HG02798 (cell line): ENCODE data around the gene CDK5RAP1.

ENCODE experiments used
- ATAC-seq: cut with Tn5 transposase; IDR thresholded peaks from one replicate; pipeline ENCODE4 v1.9.1; 2021; ENCODE audit warnings: mild to moderate bottlenecking; ENCODE audit not compliant: unreplicated experiment, poor library complexity

Gene CDK5RAP1

DNA sequence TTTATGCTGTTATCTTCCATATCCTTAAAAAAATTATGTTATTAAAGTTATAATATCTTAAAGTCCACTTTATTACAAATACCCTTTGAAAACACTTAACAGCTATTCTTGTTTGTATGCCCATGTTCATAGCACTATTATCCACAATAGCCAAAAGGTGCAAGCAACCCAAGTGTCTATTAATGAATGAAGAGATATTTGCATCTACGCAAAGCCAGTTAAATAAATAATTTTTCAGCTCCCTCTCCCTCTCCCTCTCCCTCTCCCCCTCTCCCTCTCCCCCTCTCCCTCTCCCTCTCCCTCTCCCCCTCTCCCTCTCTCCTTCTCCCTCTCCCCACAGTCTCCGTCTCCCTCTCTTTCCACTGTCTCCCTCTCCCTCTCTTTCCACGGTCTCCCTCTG is 13.1 kb downstream of the CDK5RAP1 start:
- ATAC-seq: no peak

DNA sequence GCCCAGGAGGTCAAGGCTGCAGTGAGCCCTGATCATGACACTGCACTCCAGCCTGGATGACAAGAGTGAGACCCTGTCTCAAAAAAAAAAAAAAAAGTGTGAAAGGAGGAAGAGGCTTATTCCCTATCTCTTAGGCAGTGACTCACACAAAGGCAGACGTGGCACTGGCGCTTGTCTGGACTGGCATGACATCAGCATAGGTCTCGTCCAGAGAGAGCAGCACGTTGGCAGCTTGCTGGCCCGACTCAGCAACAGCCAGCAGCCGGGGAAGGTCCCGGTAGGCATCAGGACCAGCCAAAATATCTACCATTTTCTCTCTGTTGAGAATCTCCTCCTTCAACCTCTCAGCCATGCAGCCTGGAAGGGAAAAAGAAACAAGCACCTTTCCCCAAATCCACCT is 14.1 kb downstream of the CDK5RAP1 start:
- no peak for ATAC-seq

DNA sequence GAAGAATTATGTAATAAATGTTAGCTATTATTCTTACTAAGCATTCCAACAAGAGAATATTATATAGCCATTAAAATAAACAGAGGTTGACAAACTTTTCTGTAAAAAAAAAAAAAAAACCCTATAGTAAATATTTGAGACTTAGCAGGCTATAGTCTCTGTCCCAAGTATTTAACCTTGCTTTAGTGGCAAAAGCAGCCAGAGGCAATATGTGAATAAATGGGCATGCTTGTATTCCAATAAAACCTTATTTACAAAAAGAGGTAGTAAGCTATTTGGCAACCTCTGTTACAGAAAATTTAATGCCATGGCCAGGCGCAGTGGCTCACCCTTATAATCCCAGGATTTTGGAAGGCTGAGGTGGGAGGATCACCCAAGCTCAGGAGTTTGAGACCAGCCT is 14.6 kb downstream of the CDK5RAP1 start:
- no peak for ATAC-seq

DNA sequence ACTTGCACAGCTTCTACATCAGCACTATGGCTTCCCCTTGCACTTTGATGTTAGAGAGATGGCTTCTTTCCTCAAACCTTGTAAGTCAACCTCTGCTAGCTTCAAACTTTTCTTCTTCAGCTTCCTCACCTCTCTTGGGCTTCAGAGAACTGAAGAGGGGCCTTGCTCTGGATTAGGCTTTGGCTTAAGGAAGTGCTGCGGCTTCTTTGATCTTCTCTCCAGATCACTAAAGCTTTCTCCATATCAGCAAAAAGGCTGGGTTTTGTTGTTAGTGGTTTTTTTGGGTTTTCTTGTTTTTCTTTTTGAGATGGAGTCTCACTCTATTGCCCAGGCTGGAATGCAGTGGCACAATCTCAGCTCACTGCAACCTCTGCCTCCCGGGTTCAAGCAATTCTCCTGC is 24.0 kb downstream of the CDK5RAP1 start:
- no peak for ATAC-seq

DNA sequence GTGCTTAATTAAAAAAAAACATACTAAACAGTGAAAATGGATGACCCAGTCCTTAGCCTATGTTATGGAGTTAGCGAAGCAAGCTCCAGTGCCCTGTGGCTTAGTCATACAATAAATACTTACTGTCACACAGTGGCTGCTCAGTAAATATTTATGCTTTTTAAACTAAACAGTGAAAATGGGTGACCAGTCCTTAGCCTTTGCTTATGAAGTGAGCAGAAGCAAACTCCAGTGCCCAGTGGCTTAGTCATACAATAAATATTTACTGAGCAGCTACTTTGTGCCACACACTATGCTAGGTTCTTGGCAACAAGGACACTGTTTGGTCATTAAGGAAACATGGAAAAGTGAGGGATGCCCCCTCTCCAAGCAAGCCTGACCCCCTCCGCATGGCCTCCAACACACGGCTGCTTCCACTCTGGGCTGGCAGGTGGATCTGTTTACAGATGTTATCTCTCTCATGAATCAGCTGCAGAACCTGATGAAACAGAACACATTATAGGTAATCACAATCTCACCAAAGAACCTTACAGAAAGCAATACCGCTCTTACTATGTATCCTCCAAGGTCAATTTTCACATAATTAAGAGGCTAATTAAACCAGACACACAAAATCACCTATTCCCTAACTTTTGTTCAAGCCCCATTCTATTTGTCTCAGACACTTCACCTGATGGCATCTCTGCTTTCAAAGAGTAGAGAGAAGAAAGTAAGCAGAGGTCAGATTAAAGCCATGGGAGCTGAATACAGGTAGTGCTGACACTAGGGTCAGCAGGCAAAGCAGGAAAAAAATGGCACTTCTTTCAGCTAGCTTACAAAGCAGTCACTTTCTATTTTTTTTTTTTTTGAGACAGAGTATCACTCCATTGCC is 27.3 kb downstream of the CDK5RAP1 start:
- no peak for ATAC-seq

DNA sequence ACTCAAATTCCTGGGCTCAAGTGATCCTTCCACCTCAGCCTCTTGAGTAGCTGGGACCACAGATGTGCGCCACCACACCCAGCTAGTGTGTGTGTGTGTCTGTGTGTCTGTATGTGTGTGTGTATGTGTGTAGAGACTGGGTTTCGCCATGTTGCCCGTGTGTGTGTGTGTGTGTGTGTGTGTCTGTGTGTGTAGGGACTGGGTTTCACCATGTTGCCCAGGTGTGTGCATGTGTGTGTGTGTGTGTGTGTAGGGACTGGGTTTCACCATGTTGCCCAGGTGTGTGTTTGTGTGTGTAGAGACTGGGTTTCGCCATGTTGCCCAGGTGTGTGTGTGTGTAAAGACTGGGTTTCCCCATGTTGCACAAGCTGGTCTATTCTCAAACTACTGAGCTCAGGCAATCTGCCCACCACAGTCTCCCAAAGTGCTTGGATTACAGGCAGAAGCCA is 28.3 kb downstream of the CDK5RAP1 start:
- ATAC-seq: no peak

DNA sequence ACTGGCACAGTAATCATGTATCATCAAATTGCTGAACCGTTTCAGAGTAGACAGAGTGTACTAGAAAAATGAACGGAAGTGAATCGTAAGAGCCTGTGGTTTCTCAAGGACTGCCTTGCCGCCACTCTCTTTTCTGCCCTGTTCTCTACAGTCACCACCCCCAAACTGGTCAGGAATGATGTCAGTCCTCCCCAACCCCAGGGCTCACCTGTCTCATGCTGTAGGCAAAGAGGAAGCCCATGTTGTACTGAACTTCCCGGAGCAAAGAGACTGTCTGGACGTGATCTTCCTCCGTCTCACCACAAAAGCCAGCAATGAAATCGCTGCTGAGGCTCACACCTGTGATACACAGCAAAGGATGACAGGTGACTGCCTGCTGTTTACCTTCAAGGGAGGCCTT is 31.0 kb downstream of the CDK5RAP1 start:
- no peak for ATAC-seq

DNA sequence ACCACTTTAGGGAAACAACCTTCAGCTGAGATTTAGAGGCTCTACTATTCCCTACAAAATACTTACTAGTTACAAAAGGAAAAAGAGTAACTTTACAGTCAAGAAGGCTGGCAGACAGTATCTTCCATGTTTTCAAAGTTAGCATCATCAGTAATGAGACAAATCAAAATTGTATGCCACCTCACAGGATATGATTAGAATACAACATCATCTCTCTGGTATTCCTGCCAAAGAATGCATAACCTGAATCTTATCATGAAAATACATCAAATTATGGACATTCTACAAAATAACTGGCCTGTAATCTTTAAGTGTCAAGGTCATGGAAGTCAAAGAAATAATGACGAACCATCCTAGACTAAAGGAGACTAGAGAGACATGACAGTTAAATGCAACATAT is 38.4 kb downstream of the CDK5RAP1 start:
- ATAC-seq: no peak

DNA sequence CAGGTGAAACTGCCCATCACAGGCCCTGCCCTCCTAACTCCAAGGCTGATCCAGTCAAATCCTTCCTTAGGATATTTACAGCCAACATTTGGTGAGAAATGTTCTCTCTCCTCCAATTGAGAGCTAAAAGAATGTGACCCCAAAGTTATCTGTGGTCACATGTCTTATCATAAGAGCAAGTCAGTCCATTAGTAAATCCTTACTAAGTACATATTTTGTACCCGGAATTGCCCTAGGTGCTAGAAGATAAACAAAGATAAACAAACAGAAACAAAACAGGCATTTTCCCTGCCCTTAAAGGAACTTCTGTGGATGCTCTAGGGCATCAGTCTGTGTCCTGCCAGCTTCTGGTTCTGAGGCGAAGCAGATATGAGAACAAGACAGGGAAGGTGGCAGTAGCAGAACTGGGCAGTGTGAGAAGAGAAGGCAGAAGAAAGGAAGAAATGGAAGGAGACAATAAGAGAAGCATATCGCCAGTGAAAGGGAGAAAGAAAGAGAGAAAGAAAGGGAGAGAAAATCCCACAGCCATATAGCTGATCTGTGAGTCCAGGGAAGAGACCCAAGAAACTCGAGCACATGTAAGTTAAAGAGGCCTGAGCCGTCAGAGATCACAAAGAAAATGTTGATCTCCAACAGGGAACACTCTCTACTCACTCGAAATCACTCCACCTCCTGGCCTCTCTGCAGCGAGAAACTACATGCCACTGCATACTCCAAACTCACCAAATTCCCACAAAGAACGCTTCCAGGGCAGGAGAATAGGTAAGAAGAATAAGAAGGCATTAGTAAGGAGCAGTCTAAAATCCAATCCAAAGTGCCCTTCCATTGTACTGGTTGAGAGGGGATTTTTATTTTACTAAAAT is 41.7 kb downstream of the CDK5RAP1 start:
- no peak for ATAC-seq

DNA sequence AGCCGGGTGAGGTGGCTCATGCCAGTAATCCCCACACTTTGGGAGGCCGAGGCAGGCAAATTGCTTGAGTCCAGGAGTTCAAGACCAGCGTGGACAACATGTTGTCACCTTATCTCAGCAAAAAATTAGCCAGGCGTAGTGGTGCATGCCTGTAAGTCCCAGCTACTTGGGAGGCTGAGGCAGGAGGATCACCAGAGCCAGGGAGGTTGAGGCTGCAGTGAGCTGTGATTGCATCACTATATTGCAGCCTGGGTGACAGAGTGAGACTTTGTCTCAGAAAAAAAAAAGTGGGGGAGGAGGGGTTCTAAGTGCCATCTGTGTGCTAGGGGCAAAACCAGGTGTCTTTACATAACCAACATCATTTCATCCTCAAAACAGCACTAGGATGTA is 48.3 kb downstream of the CDK5RAP1 start:
- ATAC-seq: no peak

DNA sequence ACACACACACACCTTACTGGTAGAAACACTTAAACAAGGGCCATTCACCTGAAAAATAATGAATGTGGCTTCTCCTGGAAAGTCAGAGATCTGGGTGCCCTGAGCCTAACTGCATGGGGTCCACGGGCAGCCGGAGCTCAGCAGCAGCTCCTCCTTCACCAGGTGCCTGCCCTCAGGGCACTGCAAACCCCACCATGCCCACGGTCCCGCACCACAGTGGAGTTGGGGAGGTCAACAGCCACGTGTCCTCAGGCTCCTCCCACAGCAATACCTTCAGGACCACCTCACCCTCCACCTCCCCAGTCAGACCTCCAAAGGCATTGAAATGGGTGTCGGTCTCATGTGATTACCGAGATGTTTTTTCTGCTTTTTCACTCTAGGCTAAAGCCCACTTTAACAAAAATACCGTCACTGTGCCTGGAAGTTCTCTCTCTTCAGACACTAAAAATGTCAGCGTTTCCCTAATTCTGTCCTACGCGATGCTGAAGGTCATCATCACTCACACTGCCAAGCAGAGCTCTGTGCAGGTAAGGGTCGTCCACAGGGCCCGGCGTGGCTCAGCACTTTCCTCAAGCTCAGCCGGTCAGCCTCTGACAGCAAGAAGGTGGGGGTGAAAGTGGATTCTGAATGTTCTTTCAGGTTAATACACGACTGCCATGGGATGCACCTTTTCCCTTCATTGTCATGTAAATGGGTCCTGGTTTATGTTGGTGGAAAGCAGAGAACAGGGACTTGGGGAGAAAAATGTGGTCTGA is 48.9 kb downstream of the CDK5RAP1 start:
- ATAC-seq: no peak

DNA sequence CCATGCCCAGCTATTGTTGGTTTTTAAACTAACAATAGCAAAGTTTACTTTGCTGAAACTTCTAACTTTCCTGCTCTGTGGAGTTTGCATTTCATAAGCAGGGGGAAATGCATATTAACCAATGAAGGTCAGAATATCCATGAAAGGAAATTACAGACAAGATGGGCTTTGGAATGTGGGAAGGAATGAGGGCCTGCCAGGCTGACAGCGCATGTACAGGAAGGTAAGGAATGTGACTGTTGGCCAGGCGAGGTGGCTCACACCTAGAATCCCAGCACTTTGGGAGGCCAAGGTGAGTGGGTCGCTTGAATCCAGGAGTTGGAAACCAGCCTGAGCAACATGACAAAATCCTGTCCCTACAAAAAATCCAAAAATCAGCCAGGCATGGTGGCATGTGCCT is 49.6 kb downstream of the CDK5RAP1 start:
- no peak for ATAC-seq

DNA sequence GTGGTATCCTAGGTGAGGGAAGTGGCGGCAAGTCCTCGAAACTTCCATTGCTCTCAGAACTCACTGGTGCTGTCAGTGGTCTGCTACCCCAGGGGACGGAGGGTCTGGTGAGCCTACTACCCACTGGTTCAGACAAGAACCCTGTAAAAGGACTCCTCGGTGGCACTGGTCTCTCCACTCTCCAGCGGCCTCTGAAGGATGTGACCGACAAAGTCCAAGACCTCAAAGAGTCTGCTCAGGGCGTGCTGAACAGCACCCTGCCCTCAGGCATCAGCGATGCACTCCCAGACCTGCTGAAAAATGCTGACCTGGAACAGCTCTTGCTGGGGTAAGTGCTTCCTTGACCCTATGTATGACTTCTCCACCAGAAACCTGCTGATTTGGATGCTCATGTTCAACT is 51.8 kb downstream of the CDK5RAP1 start:
- no peak for ATAC-seq

DNA sequence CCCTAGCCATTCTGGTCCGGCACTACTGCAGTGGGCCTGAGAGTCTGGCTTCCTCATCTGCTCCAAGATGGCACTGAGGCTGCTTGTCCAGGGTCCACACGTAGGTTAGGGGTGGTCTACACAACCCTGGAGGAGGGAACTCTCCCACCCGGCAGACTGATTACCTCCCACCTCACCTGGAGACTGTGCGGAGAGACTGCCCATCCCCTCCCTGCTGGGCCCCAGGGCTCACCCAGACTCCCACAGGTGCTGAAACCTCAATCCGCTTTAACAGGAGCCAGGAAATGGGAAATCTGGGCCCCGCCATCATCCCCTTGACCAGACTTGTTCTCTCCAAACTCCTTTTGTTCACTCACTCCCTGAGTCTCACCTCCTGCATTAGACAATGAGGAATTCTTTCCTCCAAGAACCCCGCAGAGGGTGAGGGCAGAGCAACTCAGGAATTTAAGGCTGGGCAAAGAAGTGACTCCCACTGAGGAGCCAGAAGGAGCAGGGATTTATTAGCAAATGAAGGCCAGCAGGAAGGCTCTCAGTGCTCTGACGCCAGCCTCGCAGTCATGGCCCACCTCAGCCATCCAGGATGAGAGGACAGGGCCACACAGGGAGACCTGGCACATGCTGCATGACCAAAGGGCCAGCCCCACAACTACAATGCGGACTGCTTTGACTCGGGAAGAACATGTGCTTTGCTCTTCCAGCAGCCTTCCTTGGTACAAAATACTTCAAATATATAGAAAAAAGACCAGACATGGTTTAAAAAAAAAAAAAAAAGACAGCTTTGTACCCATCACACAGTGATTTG is 53.0 kb downstream of the CDK5RAP1 start:
- ATAC-seq: no peak

DNA sequence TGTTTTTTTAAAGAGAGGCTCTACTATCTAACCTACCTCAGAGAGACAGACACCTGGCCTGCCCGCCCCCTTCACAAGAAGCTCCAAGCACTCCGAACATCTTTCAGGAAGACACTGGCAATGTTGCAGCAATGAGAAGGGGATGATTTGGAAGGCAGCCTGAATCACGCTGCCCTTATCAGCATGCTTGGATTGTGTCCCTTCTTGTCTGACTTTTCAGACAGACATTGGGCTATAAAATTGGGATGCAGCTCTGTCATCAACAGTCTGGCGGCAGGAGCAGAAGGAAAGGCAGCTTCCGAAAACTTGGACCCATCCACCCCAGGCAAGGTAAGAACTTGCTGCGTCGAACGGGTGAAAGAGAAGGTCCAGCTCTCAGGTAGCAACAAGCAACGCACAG is 56.0 kb downstream of the CDK5RAP1 start:
- ATAC-seq: no peak

DNA sequence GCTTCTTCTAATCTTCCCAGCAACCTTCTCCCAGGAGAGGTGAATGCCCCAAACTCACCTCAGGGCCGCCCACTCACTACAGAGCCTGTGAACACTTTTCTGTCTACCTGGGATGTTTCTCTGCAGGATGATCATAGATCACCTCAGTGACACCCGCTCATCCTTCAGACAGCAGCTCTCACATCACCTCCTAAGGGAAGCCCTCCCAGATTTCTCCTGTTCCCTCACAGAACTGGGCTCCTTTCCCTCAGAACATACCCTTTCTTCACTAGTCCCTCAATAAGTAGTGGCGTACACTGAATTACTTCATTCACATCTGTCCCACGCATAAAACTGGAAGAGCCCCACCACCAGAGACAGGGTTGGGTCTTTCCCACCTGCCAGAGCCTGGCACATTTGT is 57.8 kb downstream of the CDK5RAP1 start:
- no peak for ATAC-seq

DNA sequence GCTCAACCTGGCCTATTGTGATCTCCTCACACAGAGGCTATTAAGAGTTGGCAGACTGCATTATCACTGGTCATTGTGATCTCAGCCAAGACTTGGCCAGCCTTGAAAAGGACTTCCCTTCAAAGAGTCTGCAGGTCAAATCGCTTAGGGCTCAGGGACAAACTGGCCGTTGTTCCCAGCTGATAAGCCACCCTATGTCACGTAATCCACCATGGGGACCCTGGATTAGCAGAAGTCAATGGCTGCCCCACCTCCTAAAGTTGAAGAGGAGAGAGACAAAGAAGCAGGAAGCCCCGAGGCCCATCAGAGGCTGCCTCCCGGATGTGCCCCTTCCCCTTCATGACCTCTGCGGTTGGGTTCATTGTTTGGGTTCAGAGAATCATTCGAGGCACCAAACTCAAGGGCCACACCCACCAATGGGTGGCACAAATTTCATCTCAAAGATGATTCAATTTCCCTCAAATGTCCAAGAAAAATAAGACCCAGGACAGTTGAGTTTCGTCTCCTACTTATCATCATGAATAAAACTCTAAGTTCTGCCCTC is 61.7 kb downstream of the CDK5RAP1 start:
- no peak for ATAC-seq

DNA sequence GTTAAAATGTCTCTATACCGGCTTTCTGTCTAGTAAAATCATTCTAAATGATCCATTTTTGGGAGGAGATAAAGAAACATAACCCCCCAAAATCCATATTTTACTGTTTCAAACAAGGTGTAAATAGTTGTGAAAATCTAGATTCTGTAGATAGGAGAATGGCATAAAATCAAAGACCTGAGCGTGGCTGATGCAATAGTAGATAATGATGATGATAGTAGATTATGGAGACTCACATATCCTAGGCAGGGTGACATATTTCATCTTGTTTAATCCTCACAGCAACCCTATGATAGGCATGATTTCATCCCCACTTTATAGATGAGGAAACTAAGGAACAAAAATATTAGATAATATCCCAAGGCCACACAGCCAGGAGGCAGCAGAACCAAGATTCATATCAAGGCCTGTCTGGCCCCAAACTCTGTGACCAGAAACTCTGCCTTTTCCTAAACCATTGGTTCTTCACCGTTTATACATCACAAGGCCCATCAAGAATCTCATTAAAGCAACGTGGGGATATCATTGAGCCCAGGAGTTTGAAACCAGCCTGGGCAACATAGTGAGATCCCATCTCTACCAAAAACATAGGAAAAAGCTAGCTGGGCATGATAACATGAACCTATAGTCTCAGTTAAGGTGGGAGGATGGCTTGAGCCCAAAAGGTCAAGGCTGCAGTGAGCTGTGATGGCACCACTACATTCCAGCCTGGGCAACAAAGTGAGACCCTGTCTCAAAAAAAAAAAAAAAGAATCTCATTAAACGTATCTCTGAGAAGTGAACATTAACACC is 62.7 kb downstream of the CDK5RAP1 start:
- ATAC-seq: no peak
